Pancreas (tissue), 10 donors: ENCODE measurements around the gene DEAF1. TPM values are rescaled to one million over a fixed set of nuclear protein-coding genes. Genes with fewer than 3 reads are reported as not detected.
A peak's percentile ranks its signal among the peaks of the same experiment; 100 is the strongest.

ENCODE experiments used
- ATAC-seq, 4 donors: fragments of 200-7000 bp; cut with Tn5 transposase; one replicate each; pipeline versions ENCODE4 v1.8.0 to v1.9.1; 2020; ENCODE audit warnings: mild to moderate bottlenecking in 4 of 4, moderate library complexity in 4 of 4
- DNase-seq, 6 donors: peaks; one replicate each; pipeline ENCODE4 v3.0.0-alpha.2; 2020
- FAIRE-seq: peaks from 2 replicates; lab custom pipeline; 2012; peaks lifted over from hg19 to GRCh38; lab: Jason Lieb, UNC
- H3K27ac ChIP-seq, 4 donors: fragments of 200-600 bp; sonication (generic); 1 replicate in 3 of 4; 2 replicates in 1 of 4; pipeline versions ENCODE4 v1.5.0 to v1.8.0; 2020
- H3K27me3 ChIP-seq, 4 donors: fragments of 200-600 bp; one replicate each; pipeline ENCODE4 v1.8.0; 2021
- H3K36me3 ChIP-seq, 3 donors: fragments of 200-600 bp; sonication (generic) in 1 of 3; one replicate each; pipeline versions ENCODE4 v1.5.0 to v1.8.0; 2020 to 2021
- H3K4me1 ChIP-seq, 3 donors: fragments of 200-600 bp; one replicate each; pipeline ENCODE4 v1.8.0; 2021
- H3K4me3 ChIP-seq, 4 donors: fragments of 200-600 bp; sonication (generic) in 2 of 4; one replicate each; pipeline versions ENCODE4 v1.5.0 to v1.8.0; 2020 to 2021
- H3K9me3 ChIP-seq, 4 donors: fragments of 200-600 bp; one replicate each; pipeline ENCODE4 v1.8.0; 2021
- WGBS, 2 donors: extraction: QIAGEN DNeasy Blood & Tissue Kit; methylation state at CpG; one replicate each; pipeline ENCODE4 v1.1.7; 2013; 5-methylcytosine and 5-hydroxymethylcytosine counted together
- intact Hi-C, 3 donors: fragments of 100-400 bp; cut with DNase I; formaldehyde crosslinking; loops; one replicate each; pipeline versions ENCODE4 v1.11.1 to v1.14.2; 2022
- polyA plus RNA-seq, 2 donors: library from polyadenylated mRNA; stranded (reverse); fragments of 200-250 nt; gene quantifications; one replicate each; pipeline ENCODE4 v1.2.3, GENCODE V29; 2013
- total RNA-seq, 6 donors: library from RNA; stranded (reverse); fragmentation: NEBNext Ultra II Directional in 4 of 6; extraction: Animal tissue kit (Norgen Biotek cat#: 25700) in 4 of 6; gene quantifications; one replicate each; pipeline versions ENCODE4 v1.2.1 to v1.2.4, GENCODE V29; 2021 to 2023
- TF ChIP-seq, protein P1 (sequence below), 4 donors: fragments of 200-600 bp; sonication (generic) in 3 of 4; IDR thresholded peaks; one replicate each; pipeline versions ENCODE4 v1.5.0 to v1.8.0; 2021; ENCODE audit warnings: antibody characterized with exemption in 4 of 4
- donor health status: healthy with polysubstance abuse.
- donor health status: DM: no; HTN: no; CAD: no; lungs with moderate emphysema.
- donor health status: DM: no; HTN: no; CAD: no.
- donor health status: control.
- donor health status: control.
- donor health status: Bipolar disorder and iron deficiency.
- donor health status: DM: yes; HTN: yes; CAD: no.
- donor health status: DM: no; HTN: no; CAD: no.
- donor health status: DM: no; HTN: no; CAD: no.
- donor health status: DM: yes; HTN: yes; CAD: no.

The DEAF1 gene
- total and polyA plus RNA-seq, 8 donors = 15.9 to 33.8 (median 21.0) TPM

DNA sequence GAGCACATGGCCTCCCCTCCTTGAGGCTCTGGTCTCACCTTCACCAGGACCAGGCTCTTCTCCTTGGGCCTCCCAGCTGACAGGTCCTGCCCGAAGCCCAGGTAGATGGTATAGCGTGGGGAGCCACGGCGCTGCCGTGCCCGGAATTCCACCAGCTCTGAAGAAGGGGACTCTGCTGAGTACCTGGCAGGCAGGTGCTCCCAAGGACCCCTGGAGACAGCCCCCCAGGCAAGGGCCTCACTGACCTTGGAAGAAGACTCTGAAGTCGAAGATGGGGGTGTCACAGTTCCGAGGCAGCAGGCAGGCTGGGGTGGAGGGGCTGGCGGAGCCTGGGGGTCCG, 82.1 kb downstream of the DEAF1 start:
- TF ChIP-seq, protein P1, sequence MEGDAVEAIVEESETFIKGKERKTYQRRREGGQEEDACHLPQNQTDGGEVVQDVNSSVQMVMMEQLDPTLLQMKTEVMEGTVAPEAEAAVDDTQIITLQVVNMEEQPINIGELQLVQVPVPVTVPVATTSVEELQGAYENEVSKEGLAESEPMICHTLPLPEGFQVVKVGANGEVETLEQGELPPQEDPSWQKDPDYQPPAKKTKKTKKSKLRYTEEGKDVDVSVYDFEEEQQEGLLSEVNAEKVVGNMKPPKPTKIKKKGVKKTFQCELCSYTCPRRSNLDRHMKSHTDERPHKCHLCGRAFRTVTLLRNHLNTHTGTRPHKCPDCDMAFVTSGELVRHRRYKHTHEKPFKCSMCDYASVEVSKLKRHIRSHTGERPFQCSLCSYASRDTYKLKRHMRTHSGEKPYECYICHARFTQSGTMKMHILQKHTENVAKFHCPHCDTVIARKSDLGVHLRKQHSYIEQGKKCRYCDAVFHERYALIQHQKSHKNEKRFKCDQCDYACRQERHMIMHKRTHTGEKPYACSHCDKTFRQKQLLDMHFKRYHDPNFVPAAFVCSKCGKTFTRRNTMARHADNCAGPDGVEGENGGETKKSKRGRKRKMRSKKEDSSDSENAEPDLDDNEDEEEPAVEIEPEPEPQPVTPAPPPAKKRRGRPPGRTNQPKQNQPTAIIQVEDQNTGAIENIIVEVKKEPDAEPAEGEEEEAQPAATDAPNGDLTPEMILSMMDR (IDR thresholded peaks at IDR 0.05) = no peak
- peak in 3 of 6 donors; percentile 26 to 64 (median 33) for DNase-seq
- Histone ChIP-seq H3K36me3 (peaks cover 0 to 53% (median 36%) of the 10 kb centered on the region in 3 donors), H3K4me3 (no peak overlapping the region), H3K4me1 (peaks cover 0 to 9% (median 7%) of the 10 kb centered on the region in 3 donors), H3K9me3 (no peaks in the 10 kb centered on the region), H3K27ac (no peak overlapping the region), H3K27me3 (no peaks in the 10 kb centered on the region)
- ATAC-seq = no peak
- no peak for FAIRE-seq
- intact Hi-C loops = no loop called here
- 92 to 93% methylated on average over 10 of the region's 10 CpGs for WGBS, 2 donors

DNA sequence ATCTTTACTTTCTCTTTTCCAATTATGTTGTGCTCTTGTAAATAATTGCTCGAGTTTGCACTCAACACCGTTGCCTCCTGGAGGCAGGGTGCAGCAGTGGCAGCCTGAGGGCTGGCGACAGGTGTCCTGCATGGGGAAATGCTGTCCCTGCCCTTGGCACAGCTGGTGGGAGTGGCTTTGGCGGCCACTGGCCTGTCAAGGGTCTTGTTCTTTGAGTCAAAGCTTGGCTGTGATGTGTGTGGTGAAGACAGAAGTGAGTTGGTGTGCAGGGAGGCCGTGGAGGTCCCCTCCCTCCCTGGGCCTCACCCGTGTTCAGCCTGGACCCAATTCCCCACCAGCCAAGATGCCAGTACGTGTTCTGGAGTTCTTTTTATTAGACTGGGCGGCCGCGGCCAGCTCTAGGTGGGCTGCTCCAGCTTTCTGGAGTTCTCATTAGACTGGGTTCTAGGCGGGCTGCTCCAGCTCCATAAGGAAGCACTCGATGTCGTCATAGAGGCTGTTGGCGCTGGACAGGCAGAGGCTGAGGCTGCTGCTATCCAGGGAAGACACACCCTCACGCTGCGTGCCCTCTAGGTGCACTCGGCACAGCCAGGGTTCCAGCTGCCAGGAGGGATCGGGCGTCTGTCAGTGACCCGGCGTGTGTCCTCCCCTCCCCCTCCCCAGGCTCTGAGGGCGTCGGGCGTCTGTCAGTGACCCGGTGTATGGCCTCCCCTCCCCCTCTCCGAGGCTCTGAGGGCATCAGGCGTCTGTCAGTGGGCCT, 82.6 kb downstream of the DEAF1 start:
- Histone ChIP-seq H3K36me3 (peaks cover 2 to 58% (median 42%) of the 10 kb centered on the region in 3 donors), H3K27me3 (no peaks in the 10 kb centered on the region), H3K9me3 (no peaks in the 10 kb centered on the region), H3K27ac (no peak overlapping the region), H3K4me3 (no peak overlapping the region), H3K4me1 (peaks cover 0 to 9% (median 7%) of the 10 kb centered on the region in 3 donors)
- peak in 5 of 6 donors; percentile 16 to 75 (median 47) for DNase-seq
- WGBS, 2 donors = 74 to 79% methylated on average over 27 of the region's 27 CpGs
- no peak for FAIRE-seq
- intact Hi-C loops = no loop called here
- ATAC-seq = no peak
- TF ChIP-seq, protein P1 (IDR thresholded peaks at IDR 0.05) = no peak

DNA sequence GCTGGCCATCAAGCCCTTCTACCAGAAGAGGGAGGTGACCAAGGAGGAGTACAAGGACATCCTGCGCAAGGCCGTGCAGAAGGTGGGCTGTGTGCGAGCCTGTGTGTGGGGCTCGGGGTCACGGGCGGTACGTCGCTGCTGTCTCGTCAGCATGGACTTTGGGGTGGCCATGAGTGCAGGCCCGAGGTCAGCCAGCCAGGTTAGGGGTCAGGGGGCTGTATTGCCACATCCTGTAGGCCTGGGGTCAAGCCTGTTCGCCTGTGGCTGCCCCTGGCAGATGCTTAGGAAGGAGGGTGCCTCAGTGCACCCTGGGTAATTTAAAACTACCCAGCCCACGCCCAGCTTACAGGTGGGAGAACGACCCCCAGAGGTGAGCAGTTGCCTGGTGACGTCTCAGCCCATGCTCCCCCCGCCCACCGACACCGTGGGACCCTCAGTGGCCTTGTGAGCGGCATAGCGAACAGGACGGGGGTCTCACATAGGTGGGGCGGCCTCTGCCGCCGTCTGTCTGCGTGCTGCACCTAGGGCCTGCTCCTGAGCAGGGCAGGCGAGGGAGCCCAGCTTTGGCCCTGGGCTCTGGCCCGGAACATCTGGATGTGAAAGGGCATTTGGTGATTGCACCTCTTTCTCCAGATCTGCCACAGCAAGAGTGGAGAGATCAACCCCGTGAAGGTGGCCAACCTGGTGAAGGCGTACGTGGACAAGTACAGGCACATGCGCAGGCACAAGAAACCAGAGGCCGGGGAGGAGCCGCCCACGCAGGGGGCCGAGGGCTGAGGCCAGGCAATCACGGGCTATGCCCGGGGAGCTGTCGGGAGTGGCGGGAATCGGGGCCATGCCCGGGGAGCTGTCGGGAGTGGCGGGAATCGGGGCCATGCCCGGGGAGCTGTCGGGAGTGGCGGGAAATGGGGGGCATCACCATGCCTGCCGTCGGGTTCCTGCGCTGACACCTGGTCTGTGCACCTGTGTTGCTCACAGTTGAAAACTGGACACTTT, 83.7 kb downstream of the DEAF1 start:
- no peaks in the 10 kb centered on the region for H3K27me3 ChIP-seq
- DNase-seq = peak in 4 of 6 donors; percentile 17 to 70 (median 40)
- H3K4me3 ChIP-seq = no peak overlapping the region
- ATAC-seq = no peak
- H3K9me3 ChIP-seq = no peaks in the 10 kb centered on the region
- H3K27ac ChIP-seq = no peak overlapping the region
- TF ChIP-seq, protein P1 (IDR thresholded peaks at IDR 0.05) = no peak
- H3K36me3 ChIP-seq = peaks cover 4 to 69% (median 45%) of the 10 kb centered on the region in 3 donors
- peaks cover 0 to 9% (median 7%) of the 10 kb centered on the region in 3 donors for H3K4me1 ChIP-seq
- intact Hi-C loops = no loop called here
- WGBS, 2 donors = 92% methylated on average over 43 to 49 of the region's 49 CpGs
- FAIRE-seq = no peak

DNA sequence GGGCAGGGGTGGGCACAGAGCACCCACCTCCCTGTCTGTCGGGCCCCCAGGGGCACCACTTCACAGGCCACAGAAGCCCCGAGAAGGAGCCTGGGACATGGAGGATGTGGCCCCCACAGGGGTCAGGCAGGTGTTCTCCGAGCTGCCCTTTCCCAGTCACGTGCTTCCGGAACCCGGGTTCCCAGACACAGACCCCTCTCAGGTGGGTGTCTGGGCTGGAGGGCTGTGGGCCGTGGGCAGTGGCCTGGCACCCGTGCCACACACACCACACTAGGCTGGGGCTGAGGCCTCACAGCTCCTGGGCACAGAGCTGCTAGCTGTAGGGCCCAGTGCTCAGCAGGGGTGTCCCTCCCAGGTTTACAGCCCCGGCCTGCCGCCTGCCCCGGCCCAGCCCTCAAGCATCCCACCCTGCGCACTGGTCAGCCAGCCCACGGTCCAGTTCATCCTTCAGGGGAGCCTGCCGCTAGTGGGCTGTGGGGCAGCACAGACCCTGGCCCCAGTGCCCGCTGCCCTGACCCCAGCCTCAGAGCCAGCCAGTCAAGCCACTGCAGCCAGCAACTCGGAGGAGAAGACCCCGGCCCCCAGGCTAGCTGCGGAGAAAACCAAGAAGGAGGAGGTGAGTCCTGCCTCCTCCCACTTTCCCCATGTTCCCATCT, 84.7 kb downstream of the DEAF1 start:
- no peak overlapping the region for H3K4me3 ChIP-seq
- intact Hi-C loops = no loop called here
- no peaks in the 10 kb centered on the region for H3K9me3 ChIP-seq
- peaks cover 0 to 6% (median 5%) of the 10 kb centered on the region in 3 donors for H3K4me1 ChIP-seq
- TF ChIP-seq, protein P1 (IDR thresholded peaks at IDR 0.05) = no peak
- no peaks in the 10 kb centered on the region for H3K27me3 ChIP-seq
- WGBS, 2 donors = 95 to 96% methylated on average over 15 to 18 of the region's 18 CpGs
- no peak for ATAC-seq
- FAIRE-seq = no peak
- peak in 4 of 6 donors; percentile 12 to 71 (median 32) for DNase-seq
- H3K27ac ChIP-seq = no peak overlapping the region
- peaks cover 4 to 79% (median 47%) of the 10 kb centered on the region in 3 donors for H3K36me3 ChIP-seq
